ENCODE results near the gene B3GNT2.

DNA sequence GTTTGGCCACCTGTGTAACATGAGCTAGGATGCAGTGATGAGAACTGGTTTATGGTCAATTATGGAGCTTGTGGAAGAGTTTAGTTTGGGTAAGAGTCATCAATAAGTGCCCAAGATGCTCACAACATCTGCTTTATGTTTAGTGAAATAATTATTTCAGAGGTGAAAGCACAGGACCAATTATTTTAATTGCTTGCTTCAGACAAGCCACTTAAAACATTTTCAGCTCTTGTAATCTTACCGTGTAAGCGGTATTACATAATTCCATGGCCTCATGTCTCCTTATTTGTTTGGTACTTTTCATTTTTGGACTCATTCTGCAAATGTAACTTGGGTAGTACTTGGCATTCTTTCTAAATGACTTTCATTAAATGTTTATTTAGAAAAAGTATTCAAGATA is 5.4 kb downstream of the B3GNT2 start:
- TF ChIP-seq, protein P1, sequence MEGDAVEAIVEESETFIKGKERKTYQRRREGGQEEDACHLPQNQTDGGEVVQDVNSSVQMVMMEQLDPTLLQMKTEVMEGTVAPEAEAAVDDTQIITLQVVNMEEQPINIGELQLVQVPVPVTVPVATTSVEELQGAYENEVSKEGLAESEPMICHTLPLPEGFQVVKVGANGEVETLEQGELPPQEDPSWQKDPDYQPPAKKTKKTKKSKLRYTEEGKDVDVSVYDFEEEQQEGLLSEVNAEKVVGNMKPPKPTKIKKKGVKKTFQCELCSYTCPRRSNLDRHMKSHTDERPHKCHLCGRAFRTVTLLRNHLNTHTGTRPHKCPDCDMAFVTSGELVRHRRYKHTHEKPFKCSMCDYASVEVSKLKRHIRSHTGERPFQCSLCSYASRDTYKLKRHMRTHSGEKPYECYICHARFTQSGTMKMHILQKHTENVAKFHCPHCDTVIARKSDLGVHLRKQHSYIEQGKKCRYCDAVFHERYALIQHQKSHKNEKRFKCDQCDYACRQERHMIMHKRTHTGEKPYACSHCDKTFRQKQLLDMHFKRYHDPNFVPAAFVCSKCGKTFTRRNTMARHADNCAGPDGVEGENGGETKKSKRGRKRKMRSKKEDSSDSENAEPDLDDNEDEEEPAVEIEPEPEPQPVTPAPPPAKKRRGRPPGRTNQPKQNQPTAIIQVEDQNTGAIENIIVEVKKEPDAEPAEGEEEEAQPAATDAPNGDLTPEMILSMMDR (IDR thresholded peaks at IDR 0.05; ENCODE audit: insufficient read depth, low read length), result no peak
- no peak for TF ChIP-seq GABPA (IDR thresholded peaks at IDR 0.05; ENCODE audit: low read depth)
- TF ChIP-seq, protein P2, sequence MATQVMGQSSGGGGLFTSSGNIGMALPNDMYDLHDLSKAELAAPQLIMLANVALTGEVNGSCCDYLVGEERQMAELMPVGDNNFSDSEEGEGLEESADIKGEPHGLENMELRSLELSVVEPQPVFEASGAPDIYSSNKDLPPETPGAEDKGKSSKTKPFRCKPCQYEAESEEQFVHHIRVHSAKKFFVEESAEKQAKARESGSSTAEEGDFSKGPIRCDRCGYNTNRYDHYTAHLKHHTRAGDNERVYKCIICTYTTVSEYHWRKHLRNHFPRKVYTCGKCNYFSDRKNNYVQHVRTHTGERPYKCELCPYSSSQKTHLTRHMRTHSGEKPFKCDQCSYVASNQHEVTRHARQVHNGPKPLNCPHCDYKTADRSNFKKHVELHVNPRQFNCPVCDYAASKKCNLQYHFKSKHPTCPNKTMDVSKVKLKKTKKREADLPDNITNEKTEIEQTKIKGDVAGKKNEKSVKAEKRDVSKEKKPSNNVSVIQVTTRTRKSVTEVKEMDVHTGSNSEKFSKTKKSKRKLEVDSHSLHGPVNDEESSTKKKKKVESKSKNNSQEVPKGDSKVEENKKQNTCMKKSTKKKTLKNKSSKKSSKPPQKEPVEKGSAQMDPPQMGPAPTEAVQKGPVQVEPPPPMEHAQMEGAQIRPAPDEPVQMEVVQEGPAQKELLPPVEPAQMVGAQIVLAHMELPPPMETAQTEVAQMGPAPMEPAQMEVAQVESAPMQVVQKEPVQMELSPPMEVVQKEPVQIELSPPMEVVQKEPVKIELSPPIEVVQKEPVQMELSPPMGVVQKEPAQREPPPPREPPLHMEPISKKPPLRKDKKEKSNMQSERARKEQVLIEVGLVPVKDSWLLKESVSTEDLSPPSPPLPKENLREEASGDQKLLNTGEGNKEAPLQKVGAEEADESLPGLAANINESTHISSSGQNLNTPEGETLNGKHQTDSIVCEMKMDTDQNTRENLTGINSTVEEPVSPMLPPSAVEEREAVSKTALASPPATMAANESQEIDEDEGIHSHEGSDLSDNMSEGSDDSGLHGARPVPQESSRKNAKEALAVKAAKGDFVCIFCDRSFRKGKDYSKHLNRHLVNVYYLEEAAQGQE (IDR thresholded peaks at IDR 0.05; ENCODE audit: insufficient replicate concordance, low read depth), result no peak
- no peak for TF ChIP-seq POLR2AphosphoS5 (IDR thresholded peaks at IDR 0.05; ENCODE audit: low read depth)
- no peak for TF ChIP-seq SPI1 (IDR thresholded peaks at IDR 0.05; ENCODE audit: borderline replicate concordance, low read depth)
